Ammon's horn (tissue), 1 donor: ENCODE data around the gene DIO1.

Experiments
- DNase-seq: peaks from one replicate; pipeline ENCODE4 v3.0.0-alpha.2; 2016; ENCODE audit warnings: low spot score

DIO1 gene

DNA sequence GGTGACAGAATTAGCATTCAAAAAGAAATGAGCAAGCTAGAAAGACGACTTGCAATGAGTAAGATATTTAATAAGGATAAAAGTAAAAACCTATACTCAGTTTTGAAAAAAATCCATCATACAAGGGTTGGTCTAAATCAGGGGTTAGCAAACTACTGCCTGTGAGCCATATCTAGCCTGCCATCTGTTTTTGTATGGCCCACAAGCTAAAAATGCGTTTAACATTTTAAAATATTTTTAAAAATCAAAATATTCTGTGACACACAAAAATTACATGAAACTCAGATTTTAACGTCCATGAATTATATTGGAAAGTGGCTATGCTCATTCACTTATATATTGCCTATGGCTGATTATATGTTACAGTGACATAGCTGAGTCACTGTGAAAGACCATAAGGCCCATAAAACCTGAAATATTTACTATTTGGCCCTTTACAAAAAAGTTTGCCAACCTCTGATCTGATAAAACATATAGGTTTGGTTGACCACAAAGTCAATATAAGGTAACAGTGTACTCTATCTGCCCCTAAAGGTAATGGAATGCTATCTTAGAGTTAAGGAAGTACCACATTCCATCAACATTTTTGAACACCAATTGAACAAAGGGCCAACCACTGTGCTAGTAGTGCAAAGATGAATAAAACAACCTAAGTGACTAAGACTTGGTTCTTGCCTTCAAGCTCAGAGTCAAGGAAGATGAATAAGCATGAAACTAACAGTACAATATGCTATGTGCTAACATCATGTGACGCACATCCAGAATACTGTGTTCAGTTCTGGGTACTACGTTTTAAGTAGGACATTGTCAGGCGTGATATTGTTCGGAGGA, 48.4 kb downstream of the DIO1 start:
- no peak for DNase-seq

DNA sequence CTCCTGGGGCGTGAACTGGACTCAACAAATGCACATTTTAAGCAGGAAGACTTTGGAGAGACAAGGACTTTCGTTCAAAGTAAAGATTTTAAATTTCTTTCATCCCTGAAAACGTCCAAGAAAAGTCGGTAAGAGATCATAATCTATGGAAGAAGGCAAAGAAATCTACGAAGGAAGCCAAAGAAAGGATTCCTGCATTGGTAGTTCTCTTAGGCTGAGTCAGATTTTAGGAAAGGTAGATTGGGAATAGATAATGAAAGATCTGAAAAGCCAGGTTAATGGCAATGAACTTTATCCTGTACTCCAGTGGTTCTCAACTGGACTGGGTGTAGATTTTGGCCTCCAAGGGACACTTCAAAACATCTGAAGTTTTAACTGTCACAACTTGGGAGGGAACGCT, 49.1 kb downstream of the DIO1 start:
- no peak for DNase-seq

DNA sequence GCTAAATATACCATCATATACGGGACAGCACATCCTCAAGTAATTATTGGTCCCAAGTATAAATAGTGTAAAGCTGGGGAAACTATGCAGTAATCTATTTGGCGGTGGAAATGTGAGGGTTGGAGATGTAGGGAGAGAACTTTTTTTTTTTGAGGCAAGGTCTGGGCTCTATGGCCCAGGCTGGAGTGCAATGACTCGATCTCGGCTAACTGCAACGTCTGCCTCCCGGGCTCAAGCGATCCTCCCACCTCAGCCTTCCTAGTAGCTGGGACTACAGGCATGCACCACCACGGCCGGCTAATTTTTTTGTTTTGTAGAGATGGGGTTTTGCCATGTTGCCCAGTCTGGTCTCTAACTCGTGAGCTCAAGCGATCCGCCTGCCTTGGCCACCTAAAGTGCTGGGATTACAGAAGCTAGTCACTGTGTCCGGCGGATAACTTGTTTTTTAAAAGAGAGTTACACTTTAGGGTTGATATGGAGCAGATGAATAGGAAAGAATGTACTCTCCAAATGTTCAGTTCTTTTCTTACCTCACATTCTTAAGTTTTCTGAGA, 49.6 kb downstream of the DIO1 start:
- no peak for DNase-seq

DNA sequence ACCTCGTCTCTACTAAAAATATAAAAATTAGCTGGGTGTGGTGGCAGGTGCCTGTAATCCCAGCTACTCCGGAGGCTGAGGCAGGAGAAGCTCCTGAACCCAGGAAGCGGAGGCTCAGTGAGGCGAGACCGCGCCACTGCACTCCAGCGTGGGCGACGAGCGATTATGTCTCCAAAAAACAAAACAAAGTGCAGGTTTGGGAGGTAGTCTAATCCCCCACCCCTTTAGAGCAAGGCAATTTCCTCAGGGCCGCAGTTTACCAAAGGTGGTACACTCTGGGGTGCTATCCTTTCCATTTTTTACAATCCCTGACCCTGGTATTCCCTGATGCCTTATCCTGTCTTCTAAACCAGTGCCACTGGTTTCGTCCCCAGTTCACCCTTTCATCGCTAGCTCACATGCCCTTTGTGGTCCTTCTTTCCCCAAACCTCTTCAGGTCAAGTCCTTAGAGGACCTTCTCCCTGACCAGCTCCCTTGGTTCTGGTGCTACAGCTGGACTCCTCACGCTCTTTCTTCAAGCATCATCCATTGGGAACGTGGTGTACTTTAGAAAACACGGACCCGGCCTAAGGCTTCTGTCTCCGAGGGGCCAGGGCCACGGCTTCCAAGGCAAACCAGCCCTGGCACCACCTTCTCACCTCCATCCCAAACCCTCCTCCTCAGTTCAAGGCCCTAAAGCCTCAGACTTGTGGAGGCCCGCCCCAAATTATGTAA, 50.6 kb downstream of the DIO1 start:
- DNase-seq = no peak

DNA sequence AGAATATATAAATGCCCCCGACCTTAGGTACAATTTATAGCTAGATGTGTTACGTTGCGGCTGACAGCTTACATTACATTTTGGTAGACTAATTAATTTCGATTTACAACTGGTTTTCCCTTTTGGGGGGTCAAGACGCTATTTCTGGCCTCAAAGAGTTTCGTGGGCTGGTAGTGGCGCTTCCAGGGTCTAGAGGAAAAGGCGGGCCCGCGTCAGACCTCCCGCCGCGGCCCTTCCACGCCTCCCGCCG, 51.1 kb downstream of the DIO1 start:
- DNase-seq = no peak

DNA sequence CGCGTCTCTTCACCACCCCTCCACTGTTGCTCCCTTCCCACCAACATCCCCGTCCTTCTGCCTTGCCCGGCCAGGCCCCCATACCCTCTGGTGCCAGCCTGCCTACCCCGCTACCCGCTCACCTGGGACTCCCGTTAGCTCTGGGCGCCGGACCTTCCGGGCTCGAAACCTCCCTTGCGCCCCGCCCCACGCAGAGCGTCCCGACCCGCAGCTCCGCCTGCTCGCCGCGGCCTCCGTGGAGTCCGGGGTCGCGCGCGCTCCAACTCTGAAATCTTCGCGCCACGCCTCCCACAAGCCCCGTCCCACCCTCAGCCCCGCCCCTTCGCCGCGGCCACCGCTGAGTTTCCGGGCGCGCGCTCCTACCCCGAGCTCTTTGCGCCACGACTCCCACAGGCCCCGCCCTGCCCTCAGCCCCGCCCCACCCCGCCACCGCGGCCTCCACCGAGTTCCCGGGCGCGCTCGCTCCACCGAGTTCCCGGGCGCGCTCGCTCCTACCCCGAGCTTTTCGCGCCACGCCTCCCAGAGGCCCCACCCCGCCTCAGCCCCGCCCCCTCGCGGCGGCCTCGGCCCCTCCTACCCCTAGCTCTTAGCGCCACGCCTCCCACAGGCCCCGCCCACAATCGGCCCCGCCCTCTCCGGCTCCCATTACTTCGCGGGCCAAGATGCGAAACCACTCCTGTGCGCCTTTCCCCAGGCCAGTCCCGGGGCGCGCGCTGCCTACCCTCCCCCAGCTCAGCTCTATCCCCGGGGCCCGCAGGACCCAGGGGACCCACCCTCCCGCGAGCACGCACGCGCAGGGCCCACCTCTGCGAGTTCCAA, 51.7 kb downstream of the DIO1 start, which contains the start of gene IFT25:
Gene IFT25, minus strand, starts transcription at position 267 of the 819 bp plus-strand sequence. CDS start 5,617 bp downstream, outside the sequence.
- DNase-seq = peak; percentile 97

DNA sequence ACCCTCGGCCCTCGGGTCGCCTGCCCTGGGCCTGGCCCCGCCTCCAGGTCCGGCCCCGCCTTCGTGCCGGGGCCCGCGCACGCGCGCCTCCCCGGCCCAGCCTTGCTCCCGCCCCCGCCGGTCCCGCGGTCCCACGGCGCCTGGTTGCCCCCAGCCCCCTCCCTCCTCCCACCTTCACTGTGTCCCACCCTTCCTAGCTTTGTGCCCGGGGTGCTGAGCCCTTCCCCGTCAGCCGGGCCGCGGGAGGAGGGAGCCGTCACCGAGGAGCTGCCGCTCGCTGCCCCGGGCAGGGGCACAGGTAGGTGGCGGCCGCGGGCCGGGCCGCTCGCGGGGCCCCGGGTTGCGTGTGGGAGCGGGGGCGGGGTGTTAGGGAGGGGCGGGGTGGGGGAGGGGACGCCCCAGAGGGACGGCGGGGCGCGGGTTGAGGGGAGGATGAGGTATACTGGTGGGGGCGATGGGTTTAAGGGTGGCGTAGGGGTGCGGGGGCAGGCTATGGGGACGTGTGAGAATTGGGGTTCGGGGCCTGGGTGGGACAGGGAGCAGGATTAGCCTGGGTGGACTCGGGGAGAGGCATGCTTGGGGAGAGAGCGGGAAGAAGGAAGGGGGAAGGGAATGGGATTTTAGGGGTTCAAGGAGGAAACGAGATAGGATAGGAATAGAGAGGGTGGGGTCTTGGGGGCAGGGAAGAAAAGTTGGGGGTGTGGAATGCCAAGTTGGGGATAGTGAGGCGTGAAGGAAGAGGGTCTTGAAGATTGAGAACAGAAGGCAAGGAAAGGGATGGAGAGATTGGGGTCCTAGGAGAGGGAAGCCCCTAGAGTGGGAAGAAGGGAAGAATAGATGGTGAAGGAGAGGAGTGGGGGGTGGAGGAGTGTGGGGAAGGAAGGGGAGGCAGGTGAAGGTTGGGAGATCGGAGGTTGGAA, 52.5 kb downstream of the DIO1 start, which contains the start of gene LRRC42:
Gene LRRC42, plus strand, starts transcription at position 99 of the 920 bp plus-strand sequence. CDS start 5,650 bp downstream, outside the sequence.
- no peak for DNase-seq

DNA sequence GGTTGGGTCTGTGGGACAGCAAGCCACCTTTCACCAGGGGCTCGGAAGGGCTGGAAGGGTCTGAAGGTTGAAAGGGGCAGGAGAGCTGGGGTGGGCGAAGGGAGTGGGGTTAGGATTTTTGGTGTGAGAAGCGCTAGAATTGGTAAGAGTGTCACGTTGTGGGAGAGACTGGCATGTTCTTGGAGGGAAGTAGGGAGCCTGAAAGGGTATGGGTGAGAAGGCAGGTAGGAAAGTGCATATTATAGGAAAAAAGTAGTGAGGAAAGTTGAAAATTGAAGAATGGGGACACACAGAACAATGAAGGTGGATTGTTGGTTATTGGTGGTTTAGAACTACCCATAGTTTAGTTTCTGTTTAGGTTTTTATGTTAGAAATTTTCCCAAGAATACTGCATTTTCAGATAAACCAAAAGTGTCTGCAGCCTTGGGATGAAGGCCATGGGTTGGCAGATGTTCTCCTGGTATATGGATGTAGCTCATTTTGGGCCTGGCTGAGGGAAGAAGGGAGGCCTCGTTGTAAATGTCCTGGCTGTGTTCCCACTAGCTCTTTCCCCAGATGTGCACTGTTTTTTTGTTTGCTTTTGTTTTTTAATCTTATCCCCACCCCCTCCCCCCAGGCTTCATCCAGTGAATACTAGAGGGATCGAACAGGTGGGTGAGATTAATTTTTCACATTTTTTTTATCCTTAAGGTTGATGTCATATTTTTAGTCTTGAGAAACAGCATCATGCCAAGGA, 53.4 kb downstream of the DIO1 start:
- DNase-seq = no peak

DNA sequence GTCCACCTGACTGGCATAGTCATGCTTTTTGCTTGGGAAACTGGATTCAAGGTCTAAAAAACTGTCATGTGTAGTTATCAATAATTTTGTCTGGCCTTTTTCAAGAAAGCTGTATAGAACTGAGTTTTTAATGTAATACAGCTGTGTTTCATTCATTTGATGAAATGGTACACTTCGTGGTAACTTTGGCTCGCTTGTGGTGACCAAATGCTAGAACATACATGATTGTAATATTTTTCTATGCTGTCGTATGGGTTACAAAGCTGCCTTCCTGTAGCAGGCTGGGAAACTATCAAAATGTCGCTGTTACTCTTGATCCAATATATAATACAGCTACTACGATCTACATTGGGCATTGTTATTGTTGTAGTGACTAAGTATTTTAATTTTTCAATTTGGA, 54.3 kb downstream of the DIO1 start:
- no peak for DNase-seq

DNA sequence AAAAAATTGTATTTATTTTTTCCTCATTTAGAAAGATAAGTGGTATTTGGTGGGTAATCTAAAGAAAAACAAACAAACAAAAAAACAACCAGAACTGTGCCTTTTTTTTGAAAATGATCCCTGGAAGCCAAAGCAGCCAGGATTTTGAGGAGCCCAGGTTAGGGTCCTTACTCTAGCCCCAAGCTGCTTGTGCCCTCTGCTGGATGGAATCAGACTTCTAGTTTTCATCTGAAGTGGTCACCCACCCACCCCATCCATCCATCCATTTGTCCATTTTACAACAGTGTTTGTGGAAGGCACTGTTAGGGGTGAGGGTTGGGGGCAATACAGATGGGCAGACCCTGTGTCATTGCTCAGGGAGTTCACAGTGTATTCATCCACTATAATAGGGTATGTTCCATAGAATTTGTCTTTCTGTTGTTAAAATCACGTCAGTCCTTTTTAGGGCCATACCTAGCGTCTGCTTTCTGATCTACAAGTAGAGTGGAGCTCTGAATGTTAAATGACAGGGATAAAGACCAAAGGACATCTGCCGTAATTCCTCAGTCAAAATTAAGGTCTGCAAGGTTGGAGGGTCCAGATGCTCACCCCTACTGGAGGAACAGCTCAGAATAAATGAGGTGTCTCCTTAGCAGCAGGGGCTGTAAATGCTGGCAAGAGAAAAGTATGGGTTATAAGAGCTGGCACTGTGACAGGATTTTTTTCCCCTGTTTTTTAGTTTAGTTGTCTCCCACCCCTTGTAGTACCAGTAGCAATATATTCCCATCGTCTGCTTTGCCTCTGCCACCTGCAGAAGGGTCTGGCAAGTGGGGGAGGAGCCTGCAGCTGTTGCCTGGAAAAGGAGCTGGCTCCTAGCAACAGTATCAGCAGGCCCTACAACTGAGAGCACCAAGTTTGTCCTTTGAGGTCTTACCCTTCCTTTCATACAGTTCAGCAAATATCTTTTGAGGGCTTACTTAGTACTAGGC, 55.3 kb downstream of the DIO1 start:
- no peak for DNase-seq

DNA sequence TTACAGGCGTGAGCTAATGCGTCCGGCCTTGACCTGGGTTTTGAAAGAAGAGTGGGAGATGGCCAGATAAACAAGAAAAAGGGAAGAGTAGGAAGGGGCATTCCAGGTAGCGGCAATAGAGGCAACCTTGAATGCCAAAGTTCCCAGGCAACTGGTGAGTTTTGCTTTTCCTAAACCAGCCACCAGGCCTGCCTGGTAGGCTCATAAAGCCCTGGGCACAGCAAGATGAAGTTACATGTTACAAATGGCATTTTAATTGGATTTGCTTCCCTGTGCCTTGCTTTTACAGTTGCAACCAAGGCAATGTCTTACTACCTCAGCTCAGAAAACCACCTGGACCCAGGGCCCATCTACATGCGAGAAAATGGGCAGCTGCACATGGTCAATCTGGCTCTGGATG, 57.7 kb downstream of the DIO1 start:
- no peak for DNase-seq

DNA sequence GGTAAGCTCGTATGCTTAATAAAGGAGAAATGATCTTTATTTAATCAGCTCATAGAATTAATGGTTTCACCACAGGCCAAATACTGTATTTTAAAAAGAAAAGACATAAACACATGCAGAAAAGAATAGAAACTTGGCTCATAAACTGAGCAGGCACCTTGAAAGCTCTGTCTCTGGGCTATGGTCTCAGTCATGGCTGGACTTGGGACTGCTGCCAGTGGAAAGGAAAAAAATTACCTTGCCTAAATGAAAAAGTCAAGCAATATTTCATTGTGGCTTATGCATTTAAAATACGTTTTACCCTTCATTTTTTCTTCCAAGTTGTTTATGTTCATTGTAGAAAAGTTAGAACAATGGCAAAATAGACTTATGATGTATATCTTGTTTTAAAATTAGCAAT, 60.1 kb downstream of the DIO1 start:
- DNase-seq = no peak

DNA sequence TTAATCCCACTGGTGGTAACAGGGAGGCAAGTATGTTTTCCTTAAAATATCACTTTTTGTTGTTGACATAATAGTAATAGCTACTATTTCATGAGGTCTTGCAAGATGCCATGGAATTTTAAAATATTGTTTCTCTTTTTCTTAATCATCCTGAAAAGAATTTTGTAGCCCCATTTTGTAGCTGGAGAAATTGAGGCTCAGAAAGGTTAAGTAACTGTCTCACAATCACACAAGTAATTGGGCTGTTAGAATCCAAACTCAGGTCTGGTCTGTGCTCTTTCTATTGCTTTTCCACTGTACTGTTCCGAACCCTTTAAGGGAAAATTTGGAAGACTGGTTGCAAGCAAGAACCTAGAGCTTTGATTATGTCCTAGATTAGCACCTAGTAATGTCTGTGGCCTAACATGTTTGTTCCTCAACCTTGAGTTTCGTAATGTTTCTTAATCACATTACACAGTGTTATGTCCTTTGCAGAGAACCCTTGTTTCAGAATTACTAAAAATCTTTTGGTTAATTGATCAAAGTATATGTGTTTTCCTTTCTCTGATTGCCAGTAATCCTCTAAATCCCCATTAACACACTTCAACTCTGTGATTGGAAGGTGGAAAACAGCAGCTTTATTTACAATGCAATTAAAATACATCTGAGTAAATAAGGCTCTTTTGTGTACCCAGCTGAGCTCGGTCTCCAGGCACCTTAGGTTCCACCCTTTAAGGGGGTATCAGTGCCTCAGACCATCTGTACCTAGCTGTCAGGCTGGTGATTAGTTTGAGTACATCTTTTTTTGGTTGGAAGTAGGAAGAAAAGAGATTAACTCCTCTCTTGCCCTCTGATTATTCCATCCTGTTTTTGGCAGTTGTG, 62.6 kb downstream of the DIO1 start:
- no peak for DNase-seq

DNA sequence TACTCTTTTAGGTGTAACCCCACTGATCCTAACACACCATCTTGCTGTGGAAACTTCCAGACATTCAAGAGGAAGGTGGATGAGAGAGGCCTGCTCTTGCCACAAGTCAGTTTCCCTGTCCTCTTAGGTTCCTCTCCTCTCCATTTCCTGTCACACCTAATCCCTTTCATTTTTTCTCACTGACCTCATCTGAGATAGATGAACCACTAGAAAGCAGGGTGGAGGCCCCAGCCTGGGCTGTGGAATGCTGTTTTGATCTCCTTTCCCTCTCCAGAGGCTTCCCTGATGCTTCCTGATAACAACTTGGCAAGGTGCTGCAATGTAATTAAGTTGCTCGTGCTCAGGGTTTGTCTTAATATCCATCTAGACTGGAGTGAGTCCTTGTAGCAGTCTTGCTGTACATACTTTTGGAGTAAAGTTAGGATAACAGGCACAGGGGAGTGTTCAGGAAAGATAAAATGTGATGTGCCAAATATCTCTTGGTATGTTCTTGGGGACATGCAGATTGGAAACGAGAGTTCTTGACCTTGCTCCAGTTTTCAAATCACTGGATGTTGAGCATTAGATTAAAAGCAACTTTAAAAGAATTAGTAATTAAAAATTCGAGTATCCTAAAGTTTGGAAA, 63.3 kb downstream of the DIO1 start:
- no peak for DNase-seq

DNA sequence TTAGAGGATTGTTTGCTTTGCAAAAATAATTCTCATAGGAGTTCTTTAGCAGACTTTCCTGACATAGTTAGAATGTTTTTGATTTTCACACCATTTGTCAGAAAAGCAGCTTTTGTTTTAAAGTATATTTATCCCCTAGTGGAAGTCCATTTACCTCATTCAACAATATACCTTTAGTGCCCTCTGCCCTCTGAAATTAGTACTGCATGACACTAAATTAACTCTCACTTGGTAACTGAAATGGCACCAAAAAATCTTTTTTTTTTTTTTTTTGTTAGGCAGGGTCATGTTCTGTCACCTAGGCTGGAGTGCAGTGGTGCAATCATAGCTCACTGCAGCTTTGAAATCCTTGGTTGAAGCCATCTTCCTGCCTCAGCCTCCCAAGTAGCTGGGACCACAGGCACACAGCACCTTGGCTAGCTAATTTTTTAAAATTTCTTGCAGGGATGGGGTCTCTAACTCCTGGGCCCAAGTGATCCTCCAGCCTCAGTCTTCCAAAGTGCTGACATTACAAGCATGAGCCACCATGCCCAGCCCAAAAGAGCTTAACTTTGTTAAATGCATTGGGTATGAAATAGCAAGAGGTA, 65.8 kb downstream of the DIO1 start:
- DNase-seq = no peak
